NCI-H1048 (cell line): Measurements from ENCODE around the gene ATF4.

ENCODE experiments used
- DNase-seq: peaks from one replicate; lab custom pipeline; 2025; lab: John Stamatoyannopoulos, UW

The ATF4 gene

DNA sequence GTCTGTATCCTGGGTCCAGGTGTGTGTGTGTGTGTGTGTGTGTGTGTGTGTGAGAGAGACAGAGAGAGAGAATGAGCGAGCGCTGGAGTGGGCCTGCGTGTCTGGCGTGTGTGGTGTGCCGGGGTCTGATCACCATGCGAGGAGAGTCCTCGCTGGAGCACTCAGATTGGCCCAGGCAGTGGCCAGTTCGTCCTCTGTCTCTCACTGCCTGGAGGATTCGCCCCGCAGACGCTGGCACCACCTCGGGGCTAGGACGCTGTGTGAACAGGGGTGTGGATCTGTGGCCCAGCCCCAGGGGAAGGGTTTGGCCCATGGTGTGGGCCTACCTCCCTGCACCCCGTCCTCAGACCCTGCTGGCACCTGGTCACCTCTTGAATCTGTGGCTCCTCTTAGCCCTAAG is 38.6 kb downstream of the ATF4 start:
- no peak for DNase-seq

DNA sequence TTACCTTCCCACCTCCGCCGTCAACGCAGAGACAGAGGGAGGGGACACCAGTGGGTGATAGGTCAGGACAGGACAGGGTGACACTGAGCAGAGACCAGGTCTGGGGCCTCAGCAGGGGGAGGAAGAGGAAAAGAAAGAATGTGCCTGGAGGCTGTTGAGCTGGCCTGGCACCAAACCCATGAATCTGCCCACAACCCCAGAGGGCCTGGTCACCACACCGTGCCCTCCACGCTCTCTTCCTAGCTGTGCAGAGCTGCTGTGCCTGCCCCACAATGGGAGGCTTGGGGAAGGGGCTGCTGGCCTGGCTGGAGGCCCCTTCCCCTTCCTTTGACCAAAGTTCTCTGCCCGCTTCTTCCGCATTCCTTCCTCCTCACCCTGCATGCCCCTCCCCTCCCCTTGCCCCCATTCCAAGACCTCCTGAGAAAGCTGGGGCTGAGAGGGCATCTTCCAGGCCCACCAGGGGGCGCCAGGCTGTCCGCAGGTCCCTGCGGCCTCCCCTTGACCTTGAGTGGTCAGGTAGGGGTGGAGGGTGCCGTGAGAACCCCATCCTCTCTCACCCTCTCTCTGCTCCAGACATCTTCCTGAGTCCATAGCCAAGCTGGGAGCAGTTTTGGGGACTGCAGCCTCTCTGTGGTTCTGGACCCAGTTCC is 39.2 kb downstream of the ATF4 start:
- DNase-seq = no peak

DNA sequence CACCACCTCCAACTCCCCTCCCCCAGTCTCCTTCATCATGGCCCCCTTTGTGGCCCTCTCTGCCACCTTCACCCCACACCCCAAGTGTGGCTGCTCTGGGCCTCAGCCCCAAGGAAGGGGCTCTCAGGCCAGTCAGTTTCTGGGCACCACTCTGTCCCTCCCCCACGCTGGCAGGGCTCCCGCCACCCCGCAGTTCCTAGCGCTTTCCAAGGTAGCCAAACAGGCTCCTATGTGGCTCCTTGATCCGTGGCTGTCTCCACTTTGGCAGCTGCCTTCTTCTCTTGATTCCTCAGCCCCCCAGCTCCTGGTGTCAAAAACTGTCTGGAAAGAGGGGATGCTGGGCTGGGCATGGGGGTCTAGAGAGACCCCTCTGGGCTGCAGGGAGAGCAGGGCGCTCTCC is 39.8 kb downstream of the ATF4 start:
- no peak for DNase-seq

DNA sequence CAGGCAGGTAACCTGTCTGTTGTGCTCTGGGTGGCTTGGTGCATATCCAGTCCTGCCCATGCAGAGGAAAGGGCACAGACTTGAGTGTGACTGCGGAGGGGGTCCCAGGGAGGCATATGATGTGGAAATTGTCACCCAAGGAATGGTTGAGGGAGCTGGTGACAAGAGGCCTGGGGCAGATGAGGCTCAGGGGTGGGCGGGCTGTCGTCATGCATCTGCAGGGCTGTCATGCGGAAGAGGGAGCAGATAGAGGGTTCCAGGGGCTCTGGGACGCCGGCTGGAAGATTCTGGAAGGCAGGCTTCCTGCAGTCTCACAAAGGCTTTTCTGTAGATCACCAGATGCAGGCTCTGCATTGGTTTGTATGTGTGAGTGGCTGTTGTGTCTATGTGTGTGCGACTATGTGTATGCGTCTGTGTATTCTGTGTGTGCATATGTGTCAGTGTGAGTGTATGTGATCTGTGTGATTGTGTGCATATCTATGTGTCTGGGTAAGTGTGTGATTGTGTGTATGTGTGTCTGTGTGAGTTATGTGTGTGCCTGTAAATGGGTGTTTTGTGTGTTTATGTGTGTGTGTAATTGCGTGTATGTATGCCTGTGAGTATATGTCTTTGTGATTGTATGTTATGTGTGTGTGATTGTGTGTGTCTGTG is 42.6 kb downstream of the ATF4 start:
- DNase-seq = no peak

- DNase-seq = no peak
These were observed 43.4 kb downstream of the ATF4 start for GRCh38 chr22:39563571-39564428.

DNA sequence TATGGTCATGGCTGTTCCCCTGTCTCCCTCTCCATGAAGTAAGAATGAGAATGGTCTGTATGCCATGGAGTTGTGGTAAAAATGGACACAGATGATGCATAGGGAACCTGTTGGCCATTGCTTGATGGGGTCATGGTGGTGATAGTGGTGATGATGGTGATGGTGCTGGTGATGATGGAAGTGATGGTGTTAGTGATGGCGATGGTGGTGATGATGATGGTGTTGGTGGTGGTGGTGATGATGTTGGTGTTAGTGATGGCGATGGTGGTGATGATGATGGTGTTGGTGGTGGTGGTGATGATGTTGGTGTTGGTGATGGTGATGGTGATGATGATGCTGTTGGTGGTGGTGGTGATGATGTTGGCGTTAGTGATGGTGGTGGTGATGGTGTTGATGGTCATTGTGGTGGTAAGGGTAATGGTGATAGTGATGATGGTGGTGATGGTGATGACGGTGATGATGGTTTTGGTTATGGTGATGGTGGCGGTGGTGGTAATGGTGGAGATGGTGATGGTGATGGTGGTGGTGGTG is 45.1 kb downstream of the ATF4 start:
- DNase-seq = no peak

DNA sequence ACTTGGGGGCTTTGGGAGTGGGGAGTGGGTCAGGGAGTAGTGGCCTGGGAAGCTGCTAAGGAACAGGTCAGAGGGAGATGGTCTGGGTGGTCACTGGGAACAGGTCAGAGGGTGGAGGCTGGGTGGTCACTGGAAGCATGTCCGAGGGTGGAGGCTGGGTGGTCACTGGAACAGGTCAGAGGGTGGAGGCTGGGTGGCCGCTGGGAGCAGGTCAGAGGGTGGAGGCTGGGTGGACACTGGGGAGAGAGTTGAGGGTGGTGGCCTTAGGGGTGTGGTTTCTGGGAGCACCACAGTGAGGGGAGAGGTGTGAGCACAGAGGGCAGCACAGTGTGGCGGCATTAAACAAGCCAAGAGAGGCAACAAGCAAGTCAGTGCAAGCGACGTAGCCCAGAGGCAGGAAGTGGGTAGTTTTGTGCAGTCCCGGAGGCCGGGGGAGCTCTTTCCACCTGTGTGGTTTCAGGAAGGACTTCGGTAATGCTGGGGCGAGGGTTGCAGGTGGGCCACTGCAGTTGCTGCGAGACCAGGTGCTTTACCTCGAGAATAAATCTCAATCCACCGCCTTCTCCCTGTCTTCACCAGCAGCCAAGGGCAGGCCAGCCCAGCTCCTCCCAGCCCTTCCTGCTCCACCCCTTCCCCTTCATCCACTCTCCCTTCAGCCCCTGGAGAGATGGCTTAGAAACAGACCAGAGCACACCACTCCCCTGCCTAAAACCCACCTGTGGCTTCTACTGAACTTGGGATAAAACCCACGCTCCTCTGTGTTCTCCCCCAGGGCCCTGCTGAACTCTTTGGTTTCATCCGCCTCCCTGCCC is 47.0 kb downstream of the ATF4 start:
- no peak for DNase-seq

DNA sequence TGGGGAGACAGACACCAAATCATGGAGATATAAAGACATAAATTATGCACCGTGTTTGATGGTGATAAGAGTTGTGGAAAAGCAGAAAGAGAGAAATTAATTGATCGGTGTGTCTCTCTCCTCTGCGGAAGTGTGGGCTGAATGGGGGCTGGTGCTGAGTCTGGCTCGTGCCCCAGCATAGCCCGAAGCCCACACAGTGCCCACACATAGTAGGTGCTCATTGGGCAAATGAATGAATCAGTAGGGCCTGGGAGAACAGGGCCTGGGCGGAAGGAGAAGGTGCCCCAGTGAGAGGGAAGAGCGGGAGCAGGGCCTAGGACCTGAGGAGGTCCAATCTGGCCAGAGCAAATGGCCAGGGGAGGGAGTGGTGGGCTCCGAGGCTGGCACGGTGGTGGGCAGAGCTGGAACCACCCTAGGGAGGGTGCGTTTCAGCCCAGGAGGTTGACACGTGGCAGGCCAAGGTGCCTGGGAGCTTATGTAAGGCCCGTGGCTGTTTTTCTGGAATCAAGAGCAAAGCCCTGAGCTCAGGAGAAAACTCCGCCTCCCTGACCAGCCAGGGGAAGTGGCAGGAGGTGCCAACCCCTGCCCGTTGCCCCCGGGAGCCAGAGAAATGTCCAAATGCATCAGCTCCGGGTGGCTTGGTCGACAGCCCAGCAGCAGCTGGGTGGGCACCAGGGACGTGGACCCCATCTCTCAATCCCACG is 48.1 kb downstream of the ATF4 start:
- DNase-seq = no peak

GRCh38 chr22:39569066-39569465 is 48.7 kb downstream of the ATF4 start:
- DNase-seq = no peak

DNA sequence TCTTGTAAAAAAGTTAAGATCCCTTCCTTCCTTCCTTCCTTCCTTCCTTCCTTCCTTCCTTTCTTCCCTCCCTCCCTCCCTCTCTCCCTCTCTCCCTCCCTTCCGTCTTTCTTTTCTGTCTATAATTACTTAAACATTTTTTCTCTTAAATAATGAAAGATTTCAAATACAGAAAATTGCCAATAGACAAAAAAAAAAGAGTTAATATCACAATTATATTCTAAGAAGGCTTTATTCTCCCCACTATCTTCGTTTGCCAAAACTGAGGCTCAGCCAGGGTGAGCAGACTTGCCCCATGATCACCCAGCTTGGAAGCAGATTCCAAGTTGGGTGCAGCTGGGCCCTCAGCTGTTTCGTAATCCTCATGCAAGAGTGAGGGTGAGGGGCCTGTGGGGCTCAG is 49.9 kb downstream of the ATF4 start:
- no peak for DNase-seq

- DNase-seq = no peak
These were observed 50.3 kb downstream of the ATF4 start, which contains the start of gene CACNA1I for GRCh38 chr22:39570665-39571064. Gene CACNA1I (plus strand): TSS chr22:39570753. CDS start chr22:39570753, 0 bp downstream.

GRCh38 chr22:39571538-39571937 is 51.2 kb downstream of the ATF4 start:
- DNase-seq = no peak
